ENCODE data around the gene WWOX.

GRCh38 chr16:79104567-79104966, 1005.1 kb downstream of the WWOX start:
- TF ChIP-seq CTCF (IDR thresholded peaks at IDR 0.05; ENCODE audit: control extremely low read depth in 1 of 3, insufficient read depth in 1 of 3, low read depth in 1 of 3, low read length in 3 of 3) (no peak), KDM5A (IDR thresholded peaks at IDR 0.05; ENCODE audit: low read length) (no peak), EZH2 (IDR thresholded peaks at IDR 0.05; ENCODE audit: low read depth, low read length, severe bottlenecking) (no peak), POLR2A (IDR thresholded peaks at IDR 0.05; ENCODE audit: control extremely low read depth in 1 of 2, low read depth in 2 of 2, low read length in 2 of 2) (no peak), YY1 (IDR thresholded peaks at IDR 0.05; ENCODE audit: low read depth, low read length) (no peak), CHD2 (IDR thresholded peaks at IDR 0.05; ENCODE audit: low read length) (no peak), SIN3A (conservative IDR thresholded peaks at IDR 0.05 in 1 of 2, IDR thresholded peaks at IDR 0.05 in 1 of 2; ENCODE audit: low read depth in 1 of 2, low read length in 2 of 2) (no peak), EGR1 (IDR thresholded peaks at IDR 0.05; ENCODE audit: borderline replicate concordance, low read depth, low read length) (no peak)

All from H1 (cell line).